Measurements from ENCODE around the gene RTL10.

RTL10 gene

GRCh38 chr22:19876314-19876940 is 21.8 kb upstream of the RTL10 start:
- DNase-seq (ENCODE audit: low spot score) = no peak

GRCh38 chr22:19875531-19876313 is 21.0 kb upstream of the RTL10 start:
- no peak for DNase-seq (ENCODE audit: low spot score)

- no peak for DNase-seq (ENCODE audit: low spot score)
These were observed 20.4 kb upstream of the RTL10 start for GRCh38 chr22:19875061-19875530.

- no peak for DNase-seq (ENCODE audit: low spot score)
These were observed 19.8 kb upstream of the RTL10 start for GRCh38 chr22:19874307-19875060.

- DNase-seq (ENCODE audit: low spot score) = no peak
These were observed 19.3 kb upstream of the RTL10 start for GRCh38 chr22:19873960-19874306.

GRCh38 chr22:19873138-19873959 is 18.7 kb upstream of the RTL10 start:
- DNase-seq (ENCODE audit: low spot score) = no peak

GRCh38 chr22:19872779-19873137 is 18.1 kb upstream of the RTL10 start:
- DNase-seq (ENCODE audit: low spot score) = no peak

- no peak for DNase-seq (ENCODE audit: low spot score)
These were observed 17.4 kb upstream of the RTL10 start for GRCh38 chr22:19871845-19872778.

- DNase-seq (ENCODE audit: low spot score) = no peak
These were observed 16.6 kb upstream of the RTL10 start for GRCh38 chr22:19871023-19871844.

- no peak for DNase-seq (ENCODE audit: low spot score)
These were observed 15.7 kb upstream of the RTL10 start for GRCh38 chr22:19870153-19871022.

GRCh38 chr22:19869497-19870152 is 15.0 kb upstream of the RTL10 start:
- no peak for DNase-seq (ENCODE audit: low spot score)

GRCh38 chr22:19868773-19869471 is 14.2 kb upstream of the RTL10 start:
- peak; percentile 63 for DNase-seq (ENCODE audit: low spot score)

- DNase-seq (ENCODE audit: low spot score) = no peak
These were observed 13.7 kb upstream of the RTL10 start for GRCh38 chr22:19868333-19868732.

GRCh38 chr22:19867617-19868016 is 12.9 kb upstream of the RTL10 start:
- DNase-seq (ENCODE audit: low spot score) = no peak

- no peak for DNase-seq (ENCODE audit: low spot score)
These were observed 12.0 kb upstream of the RTL10 start for GRCh38 chr22:19866665-19867009.

GRCh38 chr22:19865141-19865829 is 10.6 kb upstream of the RTL10 start:
- no peak for DNase-seq (ENCODE audit: low spot score)

- DNase-seq (ENCODE audit: low spot score) = no peak
These were observed 9.9 kb upstream of the RTL10 start for GRCh38 chr22:19864538-19865106.

All from COLO829 (cell line).